HG02571 (cell line): ENCODE measurements around the gene SSBP2.

Source experiments
- ATAC-seq: cut with Tn5 transposase; IDR thresholded peaks from one replicate; pipeline ENCODE4 v1.9.1; 2021; ENCODE audit warnings: mild to moderate bottlenecking, moderate library complexity; ENCODE audit not compliant: unreplicated experiment

Gene SSBP2

DNA sequence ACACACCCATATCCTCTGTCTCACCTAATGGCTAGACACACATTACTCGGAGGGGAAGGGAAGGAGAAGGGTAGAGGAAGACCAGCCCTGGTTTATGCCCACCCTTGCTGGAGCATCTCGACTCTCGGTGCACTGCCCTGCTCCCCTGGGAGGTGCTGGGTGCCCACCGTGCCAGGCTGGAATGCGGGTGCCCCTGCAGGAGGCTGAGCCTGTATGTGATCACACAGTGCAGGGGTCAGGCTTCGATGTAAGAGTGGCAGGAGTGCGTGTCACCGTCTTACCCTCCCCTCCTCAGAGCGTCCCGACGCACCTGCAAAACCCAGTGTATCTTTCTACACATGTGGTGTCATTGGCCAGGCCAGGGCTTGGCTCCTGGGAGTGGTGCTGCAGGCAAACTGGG is 349.6 kb downstream of the SSBP2 start:
- ATAC-seq, result no peak

DNA sequence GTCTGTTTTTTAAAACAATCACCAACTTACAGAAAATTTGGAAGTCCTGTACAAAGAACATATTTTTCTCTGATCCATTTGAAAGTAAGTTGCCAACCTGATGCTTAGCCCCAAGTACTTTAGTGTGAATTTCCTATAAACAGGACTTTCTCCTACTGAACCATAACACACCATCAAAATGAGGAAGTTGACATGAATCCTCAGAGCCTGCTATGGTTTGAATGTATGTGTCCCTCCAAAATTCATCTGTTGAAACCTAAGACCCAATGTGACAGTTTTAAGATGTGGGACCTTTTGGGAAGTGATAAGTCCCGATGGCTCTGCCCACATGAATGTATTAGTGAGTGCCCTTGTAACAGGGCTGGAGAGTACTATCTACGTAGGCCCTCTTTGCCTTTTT is 350.5 kb downstream of the SSBP2 start:
- no peak for ATAC-seq

DNA sequence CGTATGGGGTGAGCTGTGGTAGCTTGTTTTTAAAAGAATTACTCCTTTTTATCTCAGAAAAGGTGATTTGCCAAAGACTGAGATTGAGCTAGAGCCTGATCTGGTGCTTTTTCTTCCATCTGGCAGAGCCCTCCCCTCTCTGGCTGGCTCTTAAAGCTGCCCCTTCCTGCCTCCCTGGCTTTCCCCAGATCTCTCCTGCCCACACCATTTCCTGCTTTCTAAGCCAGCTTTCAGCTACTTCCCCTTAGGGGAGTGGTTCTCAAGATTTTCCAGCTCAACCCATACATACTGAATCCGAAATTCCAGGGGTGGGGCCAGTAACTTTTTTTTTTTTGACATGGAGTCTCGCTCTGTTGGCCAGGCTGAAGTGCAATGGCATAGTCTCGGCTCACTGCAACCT is 352.2 kb downstream of the SSBP2 start:
- no peak for ATAC-seq

DNA sequence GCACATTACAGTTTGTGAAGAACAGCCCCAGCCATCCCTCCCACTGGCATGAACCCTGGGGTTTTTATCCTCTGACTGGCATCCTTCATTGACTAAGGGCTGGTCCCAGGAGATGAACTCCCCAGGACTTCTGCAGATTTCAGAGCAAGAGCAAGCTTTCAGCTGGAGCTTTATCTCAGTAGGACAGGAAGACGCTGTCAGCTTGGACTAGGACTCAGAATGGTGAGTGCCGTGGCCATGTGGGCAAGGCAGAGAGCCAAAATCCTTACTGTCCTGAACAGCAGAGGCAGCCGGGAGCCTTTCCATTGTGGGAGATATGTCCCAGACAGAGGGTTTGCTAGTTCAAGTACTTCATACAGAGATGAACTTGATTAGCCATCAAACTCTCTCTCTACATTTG is 353.7 kb downstream of the SSBP2 start:
- no peak for ATAC-seq

DNA sequence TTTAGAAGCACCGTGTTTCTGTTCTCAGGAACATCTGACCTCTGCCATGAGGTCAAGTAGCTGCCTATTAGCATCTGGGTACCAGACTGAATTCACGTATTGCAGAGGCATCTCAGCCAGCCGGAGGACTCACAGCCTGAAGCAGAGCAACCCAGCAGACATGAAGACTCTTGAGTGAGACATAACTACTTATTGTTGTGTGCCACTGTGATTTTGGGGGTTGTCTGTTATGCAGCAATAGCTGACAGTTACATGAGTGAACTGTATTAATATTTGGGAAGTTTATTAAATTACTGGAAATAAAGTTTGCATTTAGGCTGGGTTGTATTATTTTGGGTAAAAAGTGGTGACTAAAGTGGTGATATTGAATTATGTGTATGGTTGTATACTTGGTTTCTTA is 355.6 kb downstream of the SSBP2 start:
- ATAC-seq, result no peak

DNA sequence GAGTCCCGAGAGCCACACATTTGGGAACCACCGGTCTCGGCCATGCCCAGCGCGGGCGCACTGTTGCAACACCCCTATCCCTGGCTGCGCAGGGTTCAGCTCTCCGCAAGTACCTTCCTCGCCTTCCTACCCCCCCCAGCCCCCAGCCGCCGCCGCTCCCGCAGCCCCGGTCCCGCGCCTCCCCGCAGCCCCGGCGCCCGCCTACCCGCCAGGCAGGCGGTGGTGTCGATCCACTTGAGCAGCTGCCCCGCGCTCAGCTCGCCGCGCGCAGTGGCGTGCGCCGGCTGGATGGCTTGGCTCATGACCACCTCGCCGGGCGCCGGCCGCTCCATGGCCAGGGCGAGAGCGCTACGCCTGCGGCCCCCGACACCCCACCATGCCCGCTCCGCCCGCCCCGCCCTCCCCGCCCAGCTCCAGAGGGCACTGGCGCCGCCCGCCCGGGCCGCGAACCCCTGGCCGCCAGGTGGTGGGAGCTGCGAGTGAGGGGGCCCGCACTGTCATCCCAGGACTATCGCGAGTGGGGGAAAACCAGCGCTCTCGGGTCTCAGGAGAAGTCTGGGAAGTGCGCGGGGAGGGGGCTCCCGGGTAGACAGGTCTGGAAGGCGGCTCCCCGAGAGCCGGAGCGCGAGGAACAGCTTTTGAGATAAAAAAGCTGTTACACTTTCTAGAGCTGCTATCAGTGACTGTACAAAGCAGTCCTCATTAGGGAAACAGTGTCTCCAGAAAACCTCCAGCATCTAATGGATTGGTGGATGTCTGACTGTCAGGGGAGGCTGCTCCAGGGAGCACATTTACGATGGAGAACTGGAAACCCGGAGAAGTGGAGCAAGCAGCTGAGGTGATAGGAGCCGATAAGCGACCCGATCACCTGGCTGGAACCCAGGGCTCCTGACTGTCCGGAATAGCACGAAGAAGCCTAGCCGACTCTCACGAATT is 356.8 kb downstream of the SSBP2 start, which contains the start of gene ACOT12:
ACOT12 (minus strand) TSS at position 352 of the 936 bp plus-strand sequence; CDS start at position 332, 20 bp downstream.
- no peak for ATAC-seq

DNA sequence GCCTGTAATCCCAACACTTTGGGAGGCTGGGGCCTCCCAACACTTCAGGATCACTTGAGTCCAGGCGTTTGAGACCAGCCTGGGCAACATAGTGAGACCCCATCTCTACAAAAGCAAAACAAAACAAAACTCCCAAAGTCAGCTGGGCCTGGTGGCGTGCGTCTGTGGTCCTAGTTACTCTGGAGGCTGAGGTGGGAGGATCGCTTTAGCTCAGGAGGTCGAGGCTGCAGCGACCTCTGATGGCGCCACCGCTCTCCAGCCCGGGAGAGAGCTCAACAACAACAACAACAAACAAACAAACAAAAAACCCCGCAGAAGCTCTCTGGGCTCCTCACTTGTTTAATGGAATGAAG is 357.5 kb downstream of the SSBP2 start:
- no peak for ATAC-seq

DNA sequence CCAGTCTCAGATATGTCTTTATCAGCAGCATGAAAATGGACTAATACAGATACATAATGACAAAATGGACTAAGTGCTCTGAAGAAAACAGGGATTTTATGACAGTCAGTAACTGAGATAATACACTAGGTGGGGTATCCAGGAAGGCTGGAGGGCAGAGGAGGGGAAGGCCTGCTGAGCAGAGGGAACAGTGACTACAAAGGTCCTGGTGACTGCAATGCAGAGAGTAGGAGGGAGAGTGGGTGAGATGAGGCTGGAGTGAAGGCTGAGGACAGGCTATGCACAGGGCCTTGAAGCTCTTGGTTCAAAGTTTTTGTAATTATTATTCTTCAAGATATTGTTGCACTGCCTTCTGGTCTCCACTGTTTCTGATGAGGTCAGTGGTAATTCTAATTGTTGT is 361.9 kb downstream of the SSBP2 start:
- no peak for ATAC-seq

DNA sequence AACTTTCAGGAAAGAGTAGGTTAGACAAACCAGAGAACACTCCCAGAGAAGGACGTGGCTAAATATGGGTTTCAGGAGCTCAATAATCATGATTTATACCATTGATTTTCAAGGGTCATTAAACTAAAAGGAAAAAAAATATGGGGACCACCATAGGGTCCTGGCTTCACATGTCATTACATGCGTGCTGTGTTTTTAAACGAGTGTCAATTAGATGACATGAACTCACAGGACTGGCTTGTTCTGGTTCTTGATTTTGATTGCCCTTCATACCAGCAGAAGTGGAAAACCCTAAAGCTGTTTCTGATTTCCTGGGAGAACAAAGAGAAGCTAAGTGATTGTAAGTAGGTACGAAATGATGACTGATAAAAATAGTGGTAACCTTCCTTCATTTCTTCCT is 362.7 kb downstream of the SSBP2 start:
- no peak for ATAC-seq

DNA sequence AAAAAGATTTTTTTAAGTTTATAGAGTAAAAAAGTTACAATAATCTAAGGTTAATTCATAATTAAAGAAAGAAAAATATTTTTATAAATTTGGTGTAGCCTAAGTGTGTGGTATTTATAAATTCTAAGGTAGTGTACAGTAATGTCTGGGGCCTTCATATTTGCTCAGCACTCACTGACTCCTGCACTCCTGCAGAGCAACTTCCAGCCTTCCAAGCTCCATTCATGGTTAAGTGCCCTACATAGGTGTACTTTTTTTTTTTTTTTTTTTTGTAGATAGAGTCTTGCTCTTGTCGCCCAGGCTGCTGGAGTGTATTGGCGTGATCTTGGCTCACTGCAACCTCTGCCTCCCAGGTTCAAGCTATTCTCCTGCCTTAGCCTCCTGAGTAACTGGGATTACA is 367.0 kb downstream of the SSBP2 start:
- ATAC-seq, result no peak

DNA sequence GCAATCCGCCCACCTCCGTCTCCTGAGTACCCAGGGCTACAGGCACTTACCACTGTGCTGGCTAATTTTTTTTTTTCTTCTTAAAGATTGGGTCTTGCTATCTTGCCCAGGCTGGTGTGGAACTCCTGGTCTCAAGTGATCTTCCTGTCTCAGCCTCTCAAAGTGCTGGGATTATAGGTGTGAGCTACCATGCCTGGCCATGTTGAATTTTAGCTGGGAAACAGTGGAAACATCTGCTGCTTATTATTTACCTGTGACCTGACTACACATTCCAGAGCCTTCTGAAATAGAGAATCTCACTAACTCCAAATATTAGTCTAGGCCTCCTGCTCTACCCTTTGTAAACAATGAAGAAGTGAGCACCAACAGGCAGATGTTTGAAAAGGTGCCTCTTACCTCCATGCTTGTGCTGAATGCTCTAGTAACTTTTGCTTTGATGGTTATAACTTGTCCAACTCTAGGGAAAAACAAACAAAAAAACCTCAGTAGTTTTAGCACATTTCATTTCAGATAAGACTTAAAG is 379.5 kb downstream of the SSBP2 start:
- no peak for ATAC-seq

DNA sequence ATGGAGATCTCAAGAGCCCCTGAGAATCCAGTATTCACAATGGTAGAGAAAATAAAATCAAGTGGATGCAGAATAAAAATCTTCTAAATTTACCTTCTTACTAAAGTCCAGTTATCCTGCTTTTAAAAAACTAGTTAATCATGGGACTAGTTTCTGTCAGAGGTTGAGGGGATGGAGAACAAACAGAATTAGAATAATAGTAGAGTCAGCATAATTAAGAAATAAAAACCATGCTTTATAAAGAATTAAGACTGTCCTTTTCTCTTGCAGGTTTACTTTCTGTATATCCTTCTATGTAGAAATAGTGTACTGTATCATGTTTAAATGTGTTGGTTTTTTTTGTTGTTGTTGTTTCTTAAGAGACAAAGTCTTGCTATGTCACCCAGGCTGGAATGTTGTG is 380.0 kb downstream of the SSBP2 start:
- ATAC-seq, result no peak

DNA sequence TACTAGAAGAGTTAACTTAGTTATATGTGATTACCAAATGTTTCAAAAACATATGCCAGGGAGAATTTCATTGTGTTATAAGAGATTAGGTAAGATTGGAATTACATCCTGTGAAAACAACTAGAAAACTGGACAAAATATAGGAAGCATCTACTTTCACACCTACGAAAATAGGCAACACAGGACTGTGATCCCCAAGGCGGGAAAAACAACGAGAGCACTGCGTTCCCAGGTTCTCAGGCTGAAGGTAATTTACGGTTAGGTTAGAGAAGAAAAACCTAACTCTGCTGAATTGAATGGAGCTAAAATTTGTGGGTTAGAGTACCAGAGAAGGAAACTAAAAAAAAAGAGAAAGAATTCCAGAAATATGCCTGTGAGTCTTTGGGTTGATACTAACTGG is 385.4 kb downstream of the SSBP2 start:
- no peak for ATAC-seq

DNA sequence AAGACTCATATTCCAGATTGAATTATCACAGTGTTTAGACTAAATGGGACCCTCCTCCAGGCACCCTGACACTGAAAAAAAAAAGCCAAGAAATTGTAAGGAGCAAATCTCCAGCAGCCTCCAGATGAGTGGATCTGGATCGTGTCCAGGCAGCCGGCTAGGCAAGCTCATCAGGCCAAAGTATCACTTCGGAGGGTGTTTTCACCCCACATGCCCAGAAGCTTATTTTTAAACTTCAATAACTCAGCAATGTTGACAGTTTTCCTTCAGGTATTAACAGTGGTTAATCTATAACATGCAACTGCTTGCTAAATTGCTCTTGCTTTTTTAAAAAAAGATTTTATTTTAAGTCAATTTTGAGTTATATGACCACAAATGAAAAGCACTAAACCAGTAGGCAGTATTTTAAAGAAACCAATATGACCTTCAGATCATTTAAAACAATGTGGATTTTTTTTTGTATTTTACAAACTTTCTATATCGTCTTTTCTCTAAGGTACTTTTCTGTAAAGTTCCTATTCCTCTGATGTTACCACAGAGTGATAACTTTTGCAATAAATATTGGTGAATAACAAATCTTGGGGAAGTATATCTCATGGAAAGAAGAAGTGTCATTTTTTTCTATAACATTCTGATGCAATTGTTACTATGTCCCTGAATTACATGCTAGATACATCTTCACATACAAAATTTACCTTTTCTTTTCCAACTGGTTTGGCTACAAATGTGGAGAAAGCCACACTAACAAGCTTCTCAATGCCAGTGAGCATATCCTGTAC is 387.6 kb downstream of the SSBP2 start:
- no peak for ATAC-seq
